HG03378 (cell line): ENCODE results near the gene BCL2A1.
"Not testable (repeated sequence)": the region's sequence is repeated elsewhere in the genome, so short reads cannot be mapped to it uniquely, and the experiment has no call there.

Source experiments
- ATAC-seq: cut with Tn5 transposase; IDR thresholded peaks from one replicate; pipeline ENCODE4 v1.9.1; 2021; ENCODE audit warnings: mild to moderate bottlenecking, moderate library complexity; ENCODE audit not compliant: unreplicated experiment

Gene BCL2A1

DNA sequence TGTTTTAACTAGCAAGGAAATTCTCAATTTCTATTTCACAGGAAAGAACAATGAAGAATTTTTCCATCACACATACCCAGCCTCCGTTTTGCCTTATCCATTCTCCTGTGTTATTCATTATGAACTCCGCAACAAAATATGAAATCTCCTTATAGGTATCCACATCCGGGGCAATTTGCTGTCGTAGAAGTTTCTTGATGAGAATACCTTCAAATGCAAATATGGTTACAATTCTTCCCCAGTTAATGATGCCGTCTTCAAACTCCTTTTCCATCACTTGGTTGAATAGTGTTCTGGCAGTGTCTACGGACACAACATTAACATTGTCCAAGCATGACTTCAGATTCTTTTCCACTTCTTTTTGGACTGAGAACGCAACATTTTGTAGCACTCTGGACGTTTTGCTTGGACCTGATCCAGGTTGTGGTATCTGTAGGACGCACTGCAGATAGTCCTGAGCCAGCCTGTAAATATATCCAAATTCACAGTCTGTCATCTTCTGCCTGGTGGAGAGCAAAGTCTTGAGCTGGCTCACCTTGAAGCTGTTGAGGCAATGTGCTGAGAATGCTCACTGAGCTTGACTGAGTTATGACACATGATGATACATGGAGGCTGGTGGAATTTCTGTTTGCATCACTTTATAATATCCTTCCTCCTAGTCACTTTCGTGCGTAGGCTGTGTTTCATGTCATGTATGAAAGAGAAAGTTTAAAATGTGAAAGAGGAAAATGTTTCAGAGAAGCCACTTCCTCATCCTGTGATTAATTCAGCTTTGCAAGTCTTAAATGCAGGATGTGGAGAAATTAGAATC, at the start of gene BCL2A1:
Gene BCL2A1, minus strand, starts transcription at position 573 of the 811 bp plus-strand sequence. Its CDS starts 77 bp downstream, at position 496.
- peak; percentile 60 for ATAC-seq

- no peak for ATAC-seq
These were observed 49.7 kb upstream of the BCL2A1 start for GRCh38 chr15:80020731-80021130.

- ATAC-seq: not testable (repeated sequence)
These were observed 49.2 kb upstream of the BCL2A1 start for GRCh38 chr15:80020149-80020548.

- no peak for ATAC-seq
These were observed 48.3 kb upstream of the BCL2A1 start for GRCh38 chr15:80019168-80019745.

DNA sequence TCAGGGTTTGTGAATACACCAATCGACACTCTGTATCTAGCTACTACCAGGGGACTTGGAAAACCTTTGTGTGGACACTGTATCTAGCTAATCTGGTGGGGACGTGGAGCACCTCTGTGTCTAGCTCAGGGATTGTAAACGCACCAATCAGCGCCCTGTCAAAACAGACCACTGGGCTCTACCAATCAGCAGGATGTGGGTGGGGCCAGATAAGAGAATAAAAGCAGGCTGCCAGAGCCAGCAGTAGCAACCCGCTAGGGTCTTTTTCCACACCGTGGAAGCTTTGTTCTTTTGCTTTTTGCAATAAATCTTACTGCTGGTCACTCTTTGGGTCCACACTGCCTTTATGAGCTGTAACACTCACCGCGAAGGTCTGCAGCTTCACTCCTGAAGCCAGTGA, 46.1 kb upstream of the BCL2A1 start:
- ATAC-seq: not testable (repeated sequence)

DNA sequence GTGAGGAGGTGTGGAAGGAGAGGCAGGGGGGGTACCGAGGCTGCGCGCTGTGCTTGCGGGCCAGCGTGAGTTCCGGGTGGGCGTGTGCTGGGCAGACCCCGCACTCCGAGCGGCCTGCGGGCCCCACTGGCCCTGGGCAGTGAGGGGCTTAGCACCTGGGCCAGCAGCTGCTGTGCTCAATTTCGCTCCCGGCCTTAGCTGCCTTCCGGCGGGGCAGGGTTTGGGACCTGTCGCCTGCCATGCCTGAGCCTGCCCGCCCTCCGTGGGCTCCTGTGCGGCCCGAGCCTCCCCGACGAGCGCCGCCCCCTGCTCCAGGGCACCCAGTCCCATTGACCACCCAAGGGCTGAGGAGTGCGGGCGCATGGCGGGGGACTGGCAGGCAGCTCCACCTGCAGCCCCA, 45.5 kb upstream of the BCL2A1 start:
- not testable (repeated sequence) for ATAC-seq

GRCh38 chr15:80015156-80015555, 44.2 kb upstream of the BCL2A1 start:
- no peak for ATAC-seq

DNA sequence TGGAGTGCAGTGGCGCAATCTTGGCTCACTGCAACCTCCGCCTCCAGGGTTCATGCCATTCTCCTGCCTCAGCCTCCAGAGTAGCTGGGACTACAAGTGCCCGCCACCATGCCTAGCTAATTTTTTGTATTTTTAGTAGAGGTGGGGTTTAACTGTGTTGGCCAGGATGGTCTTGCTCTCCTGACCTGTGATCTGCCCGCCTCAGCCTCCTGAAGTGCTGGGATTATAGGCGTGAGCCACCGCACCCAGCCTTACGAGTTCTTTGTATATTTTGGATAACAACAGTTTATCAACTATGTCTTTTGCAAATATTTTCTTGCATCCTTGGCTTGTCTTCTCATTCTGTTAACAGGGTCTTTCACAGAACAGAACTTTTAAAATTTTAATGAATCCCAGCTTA, 43.2 kb upstream of the BCL2A1 start:
- not testable (repeated sequence) for ATAC-seq

- no peak for ATAC-seq
These were observed 41.2 kb upstream of the BCL2A1 start for GRCh38 chr15:80012060-80012726.

DNA sequence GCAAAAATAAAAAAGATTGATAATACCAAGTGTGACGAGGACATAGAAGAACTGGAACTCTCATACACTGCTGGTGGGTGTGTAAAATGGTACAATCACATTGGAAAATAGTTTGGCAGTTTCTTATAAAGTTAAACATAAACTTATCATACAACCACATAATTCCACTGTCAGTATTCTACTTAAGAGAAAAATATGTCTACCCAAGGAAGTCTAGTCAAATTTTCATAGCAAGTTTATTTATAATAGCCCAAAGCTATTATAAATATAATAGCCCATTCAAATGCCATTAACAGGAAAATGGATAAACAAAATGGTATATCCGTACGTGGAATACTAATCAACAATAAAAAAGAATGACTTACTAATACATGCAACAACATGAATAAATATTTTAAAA, 40.6 kb upstream of the BCL2A1 start:
- ATAC-seq: no peak

GRCh38 chr15:80011041-80011523, 40.1 kb upstream of the BCL2A1 start:
- peak; percentile 54 for ATAC-seq

- ATAC-seq: no peak
These were observed 39.2 kb upstream of the BCL2A1 start for GRCh38 chr15:80010131-80010673.

- ATAC-seq: no peak
These were observed 36.5 kb upstream of the BCL2A1 start for GRCh38 chr15:80007532-80007931.

DNA sequence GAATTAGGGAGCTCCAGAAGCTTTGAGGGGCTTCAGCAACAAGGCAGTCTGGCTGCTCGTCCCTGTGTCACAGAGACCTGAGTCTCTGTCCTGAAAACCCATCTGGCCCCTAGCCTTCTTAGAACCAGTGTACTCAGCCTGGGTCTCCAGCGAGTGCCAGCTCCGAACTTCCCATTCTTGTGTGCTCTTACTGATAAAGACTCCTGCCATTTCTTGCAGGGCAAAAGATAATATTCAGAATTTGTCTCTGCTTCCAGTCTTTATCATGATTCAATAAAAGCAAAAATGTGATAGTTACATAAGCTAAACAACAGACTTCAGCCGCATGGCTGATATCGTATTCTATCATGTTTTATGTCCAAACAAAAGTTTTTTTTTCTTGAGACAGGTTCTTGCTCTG, 36.0 kb upstream of the BCL2A1 start:
- ATAC-seq: no peak

- ATAC-seq: no peak
These were observed 33.0 kb upstream of the BCL2A1 start for GRCh38 chr15:80003934-80004472.

GRCh38 chr15:80003171-80003570, 32.2 kb upstream of the BCL2A1 start:
- ATAC-seq: no peak

GRCh38 chr15:80002267-80002666, 31.3 kb upstream of the BCL2A1 start:
- no peak for ATAC-seq

DNA sequence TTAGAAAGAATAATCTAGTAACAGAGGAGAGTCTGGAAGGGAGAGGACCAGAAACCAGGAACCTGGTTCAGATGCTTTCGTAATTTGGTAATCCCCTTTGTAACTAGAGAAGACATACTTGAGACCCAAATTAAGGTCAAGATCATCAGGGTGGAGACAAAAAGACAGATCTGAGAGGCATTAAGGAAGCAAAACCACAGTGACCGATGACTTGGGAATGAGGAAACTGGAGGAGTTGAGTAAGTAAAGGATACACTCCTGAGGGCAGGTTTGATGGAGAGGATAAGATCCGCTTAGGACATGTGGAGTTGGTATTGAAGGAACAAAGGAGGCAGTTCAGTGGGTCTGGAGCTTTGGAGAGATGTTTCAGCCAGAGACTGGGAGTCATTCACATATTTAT, 23.6 kb upstream of the BCL2A1 start:
- no peak for ATAC-seq

DNA sequence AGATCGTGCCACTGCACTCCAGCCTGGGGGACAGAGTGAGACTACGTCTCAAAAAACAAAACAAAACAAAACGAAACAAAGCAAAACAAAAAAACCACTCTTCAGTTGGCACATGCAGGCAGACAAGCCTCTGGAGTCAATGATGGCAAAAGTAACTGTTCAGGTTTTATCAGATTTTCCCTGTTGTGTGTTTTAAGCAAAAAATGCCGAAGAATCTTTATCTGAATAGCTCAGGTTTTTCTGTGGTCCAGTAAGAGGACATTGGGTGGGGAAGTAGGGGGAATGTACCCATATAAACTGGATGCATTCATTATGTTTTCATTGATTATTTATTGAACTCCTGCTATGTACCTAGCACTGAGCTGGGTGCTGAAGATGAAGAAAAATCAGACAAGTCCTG, 20.8 kb upstream of the BCL2A1 start:
- no peak for ATAC-seq

DNA sequence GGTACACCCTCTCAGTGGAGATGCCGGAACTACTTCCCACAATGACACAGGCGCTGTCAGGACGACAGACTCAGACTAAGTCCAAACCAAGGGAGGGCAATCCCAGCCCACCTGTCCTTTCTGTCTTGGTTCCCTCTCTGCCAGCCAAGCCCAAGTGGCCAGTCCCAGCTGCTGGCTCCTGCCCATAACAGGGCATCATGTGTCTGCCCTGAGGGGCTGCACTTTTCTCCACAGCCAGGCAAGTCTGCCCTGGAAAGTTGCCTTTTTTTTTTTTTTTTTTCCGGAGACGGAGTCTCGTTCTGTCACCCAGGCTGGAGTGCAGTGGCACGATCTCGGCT, 20.0 kb upstream of the BCL2A1 start:
- ATAC-seq: no peak

GRCh38 chr15:79990280-79990996, 19.4 kb upstream of the BCL2A1 start:
- no peak for ATAC-seq
